K562 (cell line): Measurements from ENCODE around the gene ALDH16A1. TPM values are rescaled to one million over a fixed set of nuclear protein-coding genes. Genes with fewer than 3 reads are reported as not detected.
A peak's percentile ranks its signal among the peaks of the same experiment; 100 is the strongest.

ENCODE experiments used
- ATF1 ChIP-seq, 2 experiments: fragments of 450-650 bp in 1 of 2; IDR thresholded peaks; 2 replicates each; pipeline ENCODE4 v1.6.1; 2016; ENCODE audit warnings: missing compliant biosample characterization in 1 of 2, missing genetic modification characterization in 1 of 2
- CBX3 ChIP-seq, 2 experiments: IDR thresholded peaks; 1 replicate in 1 of 2; 2 replicates in 1 of 2; pipeline ENCODE4 v1.6.1; 2012; ENCODE audit warnings: inconsistent platforms in 2 of 2, low read length in 2 of 2, borderline replicate concordance in 1 of 2, control low read depth in 1 of 2
- E2F8 ChIP-seq: fragments of 450-650 bp; IDR thresholded peaks from 2 replicates; pipeline ENCODE4 v1.7.1; 2018; ENCODE audit warnings: mild to moderate bottlenecking, low read depth; ENCODE audit not compliant: partially characterized antibody
- KAT2B ChIP-seq: IDR thresholded peaks from one replicate; pipeline ENCODE4 v1.6.1; 2012; ENCODE audit warnings: low read depth, mild to moderate bottlenecking, control low read depth, inconsistent platforms, low read length, moderate library complexity
- MXD1 ChIP-seq: fragments of 250-450 bp; sonication (Bioruptor Pico); IDR thresholded peaks from 2 replicates; pipeline ENCODE4 v1.8.0; 2021; ENCODE audit warnings: borderline replicate concordance, mild to moderate bottlenecking, moderate library complexity; ENCODE audit not compliant: poor library complexity, severe bottlenecking
- NFIC ChIP-seq: fragments of 450-650 bp; IDR thresholded peaks from 2 replicates; pipeline ENCODE4 v1.6.1; 2017; ENCODE audit warnings: mild to moderate bottlenecking, inconsistent platforms
- NKRF ChIP-seq: fragments of 450-650 bp; IDR thresholded peaks from 2 replicates; pipeline ENCODE4 v1.6.1; 2016; ENCODE audit warnings: borderline replicate concordance
- ZNF318 ChIP-seq, 2 experiments: fragments of 450-650 bp; IDR thresholded peaks; 2 replicates each; pipeline ENCODE4 v1.6.1; 2016; ENCODE audit warnings: mild to moderate bottlenecking in 2 of 2, borderline replicate concordance in 1 of 2, low read depth in 1 of 2, moderate library complexity in 1 of 2
- ZNF717 ChIP-seq: fragments of 250-450 bp; sonication (Bioruptor Pico); IDR thresholded peaks from 2 replicates; pipeline ENCODE4 v1.5.0; 2021
- ZNF764 ChIP-seq: fragments of 250-450 bp; sonication (Bioruptor Pico); IDR thresholded peaks from 2 replicates; pipeline ENCODE4 v1.4.0; 2020; ENCODE audit warnings: low read depth, mild to moderate bottlenecking, moderate library complexity
- polyA plus RNA-seq, 8 experiments: library from polyadenylated mRNA; depleted of rRNA in 4 of 8; stranded (reverse) in 5 of 8; unstranded in 3 of 8; fragments of >200 nt; fragmentation: Nextera tagmentation in 2 of 8; fragmentation: Illumina TruSeq in 1 of 8; extraction: Ambion mirVana in 2 of 8; extraction: Trizol in 1 of 8; gene quantifications; 2 replicates each; pipeline versions ENCODE4 v1.2.1 to v1.2.3, GENCODE V29; 2011 to 2014; ENCODE audit warnings: inconsistent platforms in 1 of 8, missing spikeins in 1 of 8
- total RNA-seq, 7 experiments: library from RNA; depleted of rRNA in 6 of 7; stranded (reverse); fragments of >200 nt in 6 of 7; fragmentation: Illumina TruSeq in 2 of 7; extraction: Trizol in 2 of 7; gene quantifications; 2 replicates each; pipeline versions ENCODE4 v1.2.1 to v1.2.3, GENCODE V29; 2011 to 2021; ENCODE audit warnings: low replicate concordance in 1 of 7

ALDH16A1 gene
- total and polyA plus RNA-seq, 9 of the 15 experiments (the other 6 are each of a cell fraction or from before 2014, with no cell fraction given): 2.2 to 52.2 (median 7.6) TPM

GRCh38 chr19:49473868-49474541 is 21.0 kb downstream of the ALDH16A1 start, which contains the start of gene FLT3LG (continued):
- peak in 1 of 2 experiments; percentile 42; a peak in 1 of 3 replicates for TF ChIP-seq CBX3 (IDR thresholded peaks at IDR 0.05; ENCODE audit: borderline replicate concordance in 1 of 2, low read length in 2 of 2)
- peak; percentile 46; the same call in 1 of the 2 replicates for TF ChIP-seq NKRF
- no peak for TF ChIP-seq ATF1 (CRISPR knock-in tag; IDR thresholded peaks at IDR 0.05)
- TF ChIP-seq ATF1 (tag; IDR thresholded peaks at IDR 0.05): peak; percentile 53
- no peak for TF ChIP-seq ZNF764 (CRISPR knock-in tag)
- TF ChIP-seq E2F8: peak; percentile 59
- no peak for TF ChIP-seq ZNF717
- 0 out of 4 replicates have a peak, but pooled peaks of 1 of the 2 experiments have one; percentile 42 for TF ChIP-seq ZNF318 (IDR thresholded peaks at IDR 0.05; ENCODE audit: borderline replicate concordance in 1 of 2, low read depth in 1 of 2)
- peak; percentile 75 for TF ChIP-seq KAT2B
- peak; percentile 40 for TF ChIP-seq NFIC
- TF ChIP-seq MXD1 (CRISPR knock-in tag): no peak
